HL-60 (cell line): ENCODE measurements around the gene C3orf20.

Source experiments
- CTCF ChIP-seq: IDR thresholded peaks from one replicate; pipeline ENCODE4 v1.5.1; 2011; ENCODE audit warnings: low read length, control low read depth, inconsistent platforms; ENCODE audit not compliant: insufficient read depth
- GABPA ChIP-seq: IDR thresholded peaks from 2 replicates; pipeline ENCODE4 v1.6.1; 2012; ENCODE audit warnings: low read depth
- POLR2AphosphoS5 ChIP-seq: IDR thresholded peaks from 2 replicates; pipeline ENCODE4 v1.6.1; 2012; ENCODE audit warnings: low read depth
- REST ChIP-seq: IDR thresholded peaks from 2 replicates; pipeline ENCODE4 v1.6.1; 2012; ENCODE audit warnings: low read depth; ENCODE audit not compliant: insufficient replicate concordance
- SPI1 ChIP-seq: IDR thresholded peaks from 2 replicates; pipeline ENCODE4 v1.6.1; 2012; ENCODE audit warnings: low read depth, mild to moderate bottlenecking, borderline replicate concordance

- TF ChIP-seq CTCF (no peak), POLR2AphosphoS5 (no peak), SPI1 (no peak), GABPA (no peak), REST (no peak)
Measured at GRCh38 chr3:14758297-14758696, 83.4 kb downstream of the C3orf20 start.
